Trophoblast cell (in vitro differentiated cells and primary cell): Measurements from ENCODE around the gene PIK3R5.
"Not testable (repeated sequence)": the region's sequence is repeated elsewhere in the genome, so short reads cannot be mapped to it uniquely, and the experiment has no call there.

Source experiments
- DNase-seq, 2 donors: peaks; one replicate each; pipeline ENCODE4 v3.0.0-alpha.2; 2016
- H2AFZ ChIP-seq: 2 replicates; pipeline ENCODE4 v1.6.1; 2013; ENCODE audit warnings: low read length, moderate library complexity, mild to moderate bottlenecking; ENCODE audit not compliant: insufficient read depth, poor library complexity
- H2AK5ac ChIP-seq: 2 replicates; pipeline ENCODE4 v1.6.1; 2013; ENCODE audit warnings: mild to moderate bottlenecking, low read length
- H2BK120ac ChIP-seq: 2 replicates; pipeline ENCODE4 v1.6.1; 2013; ENCODE audit warnings: low read length, mild to moderate bottlenecking, moderate library complexity; ENCODE audit not compliant: insufficient read depth, poor library complexity
- H2BK12ac ChIP-seq: 2 replicates; pipeline ENCODE4 v1.6.1; 2013; ENCODE audit warnings: mild to moderate bottlenecking, low read length, moderate library complexity
- H2BK5ac ChIP-seq: 2 replicates; pipeline ENCODE4 v1.6.1; 2013; ENCODE audit warnings: low read length, low read depth, moderate library complexity, mild to moderate bottlenecking; ENCODE audit not compliant: poor library complexity
- H3K14ac ChIP-seq: 2 replicates; pipeline ENCODE4 v1.6.1; 2013; ENCODE audit warnings: mild to moderate bottlenecking, low read length
- H3K18ac ChIP-seq: 2 replicates; pipeline ENCODE4 v1.6.1; 2013; ENCODE audit warnings: mild to moderate bottlenecking, low read length
- H3K23ac ChIP-seq: 2 replicates; pipeline ENCODE4 v1.6.1; 2013; ENCODE audit warnings: low read length
- H3K27ac ChIP-seq: 2 replicates; pipeline ENCODE4 v1.5.1; 2013; ENCODE audit warnings: low read depth, mild to moderate bottlenecking, inconsistent platforms, low read length, moderate library complexity
- H3K27me3 ChIP-seq: 2 replicates; pipeline ENCODE4 v1.6.1; 2013; ENCODE audit warnings: inconsistent platforms, mild to moderate bottlenecking, low read length, moderate library complexity; ENCODE audit not compliant: insufficient read depth
- H3K36me3 ChIP-seq, 2 experiments: 1 replicate in 1 of 2; 2 replicates in 1 of 2; pipeline ENCODE4 v1.6.1; 2013; ENCODE audit warnings: low read length in 2 of 2, mild to moderate bottlenecking in 2 of 2, moderate library complexity in 1 of 2; ENCODE audit not compliant: insufficient read depth in 2 of 2, control insufficient read depth in 1 of 2
- H3K4ac ChIP-seq: 2 replicates; pipeline ENCODE4 v1.6.1; 2013; ENCODE audit warnings: low read depth, mild to moderate bottlenecking, low read length, moderate library complexity
- H3K4me1 ChIP-seq, 2 experiments: 1 replicate in 1 of 2; 2 replicates in 1 of 2; pipeline ENCODE4 v1.6.1; 2013; ENCODE audit warnings: low read length in 2 of 2, mild to moderate bottlenecking in 2 of 2, moderate library complexity in 1 of 2; ENCODE audit not compliant: insufficient read depth in 2 of 2, control insufficient read depth in 1 of 2
- H3K4me2 ChIP-seq: 2 replicates; pipeline ENCODE4 v1.6.1; 2013; ENCODE audit warnings: inconsistent platforms, mild to moderate bottlenecking, low read length, moderate library complexity
- H3K4me3 ChIP-seq: 2 replicates; pipeline ENCODE4 v1.5.1; 2013; ENCODE audit warnings: mild to moderate bottlenecking, low read depth, low read length, inconsistent platforms
- H3K79me1 ChIP-seq: one replicate; pipeline ENCODE4 v1.6.1; 2013; ENCODE audit warnings: low read length
- H3K79me2 ChIP-seq: 2 replicates; pipeline ENCODE4 v1.6.1; 2013; ENCODE audit warnings: low read length, mild to moderate bottlenecking; ENCODE audit not compliant: control insufficient read depth, insufficient read depth, poor library complexity
- H3K9ac ChIP-seq: 2 replicates; pipeline ENCODE4 v1.6.1; 2013; ENCODE audit warnings: mild to moderate bottlenecking, low read length
- H3K9me3 ChIP-seq: 2 replicates; pipeline ENCODE4 v1.6.1; 2013; ENCODE audit warnings: low read depth, mild to moderate bottlenecking, control low read depth, inconsistent platforms, low read length; ENCODE audit not compliant: insufficient read depth
- H4K12ac ChIP-seq: 2 replicates; pipeline ENCODE4 v1.6.1; 2013; ENCODE audit warnings: low read depth, mild to moderate bottlenecking, low read length, moderate library complexity
- H4K8ac ChIP-seq: 2 replicates; pipeline ENCODE4 v1.6.1; 2013; ENCODE audit warnings: low read depth, mild to moderate bottlenecking, low read length, moderate library complexity
- H4K91ac ChIP-seq: one replicate; pipeline ENCODE4 v1.6.1; 2013; ENCODE audit warnings: low read depth, mild to moderate bottlenecking, low read length, moderate library complexity
- WGBS: extraction: QIAGEN DNeasy Blood & Tissue Kit; methylation state at CpG from one replicate; pipeline ENCODE4 v1.1.7; 2013; ENCODE audit warnings: missing lambda C conversion rate; ENCODE audit not compliant: insufficient read length, insufficient coverage; ENCODE audit errors: extremely low coverage; 5-methylcytosine and 5-hydroxymethylcytosine counted together

The PIK3R5 gene

DNA sequence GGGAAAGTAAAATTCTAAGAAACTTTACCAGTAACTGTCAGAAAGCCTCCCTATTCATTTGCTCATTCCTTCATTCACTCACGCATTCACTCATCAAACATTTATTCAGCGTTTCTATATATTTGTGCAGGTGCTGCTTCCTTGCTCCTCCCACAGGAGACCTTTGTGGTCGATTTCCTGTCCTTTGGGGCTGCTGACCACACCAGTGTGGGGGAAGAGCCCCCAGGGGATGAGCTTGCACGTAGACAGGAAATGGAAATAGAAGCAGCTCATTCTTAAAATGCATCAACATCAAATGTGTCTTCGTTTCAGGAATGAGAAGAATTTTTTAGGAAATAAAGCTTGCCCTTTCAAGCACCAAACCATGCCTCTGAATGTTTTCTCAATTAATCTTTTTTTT lies 107.6 kb downstream of the PIK3R5 start:
- Histone ChIP-seq H3K79me1 (no peaks in the 10 kb centered on the region), H4K8ac (no peak overlapping the region), H2AFZ (no peak overlapping the region), H2BK5ac (no peak overlapping the region), H2BK12ac (no peak overlapping the region), H3K4me2 (no peak overlapping the region), H3K36me3 (no peaks in the 10 kb centered on the region), H3K9me3 (no peaks in the 10 kb centered on the region), H3K9ac (no peak overlapping the region), H4K12ac (no peak overlapping the region), H3K4me3 (no peak overlapping the region), H3K14ac (no peak overlapping the region), H3K23ac (no peak overlapping the region), H3K18ac (no peak overlapping the region), H3K27me3 (no peaks in the 10 kb centered on the region), H4K91ac (no peak overlapping the region), H2AK5ac (no peak overlapping the region), H3K79me2 (no peaks in the 10 kb centered on the region), H3K4me1 (peaks cover 2 to 3% of the 10 kb centered on the region in 2 experiments), H3K4ac (no peak overlapping the region), H2BK120ac (no peak overlapping the region), H3K27ac (no peak overlapping the region)
- peak; percentile 35 to 53 for DNase-seq
- WGBS = no CpG with 5 or more reads among the region's 5 CpGs

DNA sequence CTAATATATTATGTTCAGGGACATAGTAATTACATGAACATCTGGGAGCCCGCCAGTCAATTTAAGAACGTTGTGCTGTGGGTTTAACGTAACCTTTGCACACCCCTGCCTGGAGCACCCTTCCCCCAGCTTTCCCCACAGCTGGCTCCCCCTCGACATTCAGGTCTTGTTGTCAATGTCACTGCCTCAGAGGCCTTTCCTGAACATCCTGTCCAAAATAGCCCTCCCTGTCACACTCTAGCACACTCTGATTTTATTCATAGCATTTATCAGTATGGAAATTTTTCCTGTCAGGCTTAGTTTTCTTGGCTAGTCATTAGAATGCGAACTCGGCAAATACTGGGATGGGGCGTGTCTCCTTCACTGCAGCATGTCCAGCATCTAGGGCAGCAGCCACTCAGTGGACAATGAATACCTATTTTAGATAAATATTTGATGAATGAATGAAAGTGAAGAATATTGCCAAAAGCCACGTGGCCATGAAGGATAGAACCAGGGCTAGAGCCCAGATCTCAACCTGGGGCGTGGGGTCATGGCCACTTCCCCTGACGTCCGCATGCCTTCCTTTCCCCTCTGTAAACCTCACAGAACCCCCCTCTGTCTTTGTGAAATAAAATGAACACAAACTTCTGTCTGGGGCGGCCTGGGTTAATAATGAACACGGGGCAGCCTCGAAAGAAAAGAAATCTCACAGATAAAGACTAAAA lies 108.5 kb downstream of the PIK3R5 start:
- no peak for DNase-seq
- Histone ChIP-seq H3K27me3 (no peaks in the 10 kb centered on the region), H3K9ac (no peak overlapping the region), H3K27ac (no peak overlapping the region), H2BK120ac (no peak overlapping the region), H3K18ac (no peak overlapping the region), H3K79me2 (no peaks in the 10 kb centered on the region), H3K9me3 (no peaks in the 10 kb centered on the region), H4K12ac (no peak overlapping the region), H2BK12ac (no peak overlapping the region), H3K79me1 (no peaks in the 10 kb centered on the region), H4K91ac (no peak overlapping the region), H2AFZ (no peak overlapping the region), H2BK5ac (no peak overlapping the region), H3K4me1 (peaks cover 2 to 3% of the 10 kb centered on the region in 2 experiments), H3K23ac (no peak overlapping the region), H3K4ac (no peak overlapping the region), H3K4me2 (no peak overlapping the region), H2AK5ac (peak overlapping the region; percentile 29), H3K4me3 (no peak overlapping the region), H3K14ac (no peak overlapping the region), H4K8ac (no peak overlapping the region), H3K36me3 (no peaks in the 10 kb centered on the region)
- no CpG with 5 or more reads among the region's 14 CpGs for WGBS

DNA sequence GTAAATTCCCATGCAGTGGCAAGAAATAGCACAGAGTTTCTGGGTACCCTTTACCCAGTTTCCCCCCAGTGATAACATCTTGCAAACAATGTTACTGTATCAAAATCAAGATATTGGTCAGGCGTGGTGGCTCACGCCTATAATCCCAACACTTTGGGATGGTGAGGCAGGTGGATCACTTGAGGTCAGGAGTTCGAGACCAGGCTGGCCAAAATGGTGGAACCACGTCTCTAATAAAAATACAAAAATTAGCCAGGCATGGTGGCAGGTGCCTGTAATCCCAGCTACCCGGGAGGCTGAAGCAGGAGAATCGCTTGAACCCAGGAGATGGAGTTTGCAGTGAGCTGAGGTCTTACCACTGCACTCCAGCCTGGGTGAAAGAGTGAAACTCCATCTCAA lies 109.3 kb downstream of the PIK3R5 start:
- not testable (repeated sequence) for H3K4me3 ChIP-seq, H3K79me1 ChIP-seq, H4K8ac ChIP-seq, H3K9ac ChIP-seq, H3K18ac ChIP-seq, H3K4ac ChIP-seq, H3K36me3 ChIP-seq, H4K91ac ChIP-seq, H3K9me3 ChIP-seq, H4K12ac ChIP-seq, H3K4me2 ChIP-seq, H2BK120ac ChIP-seq, H3K27me3 ChIP-seq, H3K79me2 ChIP-seq, H2BK5ac ChIP-seq, H3K14ac ChIP-seq, H3K4me1 ChIP-seq, H2AK5ac ChIP-seq, H2BK12ac ChIP-seq, H3K23ac ChIP-seq, DNase-seq, H2AFZ ChIP-seq, H3K27ac ChIP-seq
- no CpG with 5 or more reads among the region's 6 CpGs for WGBS

DNA sequence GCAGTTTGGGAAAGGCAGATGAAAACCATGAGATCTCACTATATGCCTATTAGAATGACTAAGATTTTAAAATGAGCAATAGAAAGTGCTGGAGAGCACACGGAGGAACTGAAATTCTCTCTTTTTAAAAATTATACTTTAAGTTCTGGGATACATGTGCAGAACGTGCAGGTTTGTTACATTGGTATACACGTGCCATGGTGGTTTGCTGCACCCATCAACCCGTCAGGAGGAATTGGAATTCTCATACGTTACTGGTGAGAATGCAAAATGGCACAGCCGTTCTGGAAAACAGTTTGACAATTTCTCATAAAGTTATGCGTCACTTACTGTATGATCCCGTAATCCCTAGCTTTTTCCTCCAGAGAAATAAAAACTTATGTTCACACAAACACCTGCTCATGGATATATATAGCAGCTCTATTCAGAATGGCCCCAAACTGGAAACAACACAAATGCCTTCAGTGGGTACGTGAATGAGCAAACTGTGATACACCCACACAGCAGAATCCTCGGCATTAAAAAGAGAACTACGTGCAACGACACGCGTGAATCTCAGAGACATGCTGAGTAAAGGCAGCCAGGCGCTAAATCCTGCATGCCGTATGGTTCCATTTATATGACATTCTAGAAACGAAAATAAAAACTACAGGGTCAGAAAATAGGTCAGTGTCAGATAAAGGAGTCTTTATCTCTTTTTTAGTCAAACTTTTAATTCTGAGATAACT lies 109.9 kb downstream of the PIK3R5 start:
- Histone ChIP-seq H3K9ac (no peak overlapping the region), H3K9me3 (no peaks in the 10 kb centered on the region), H3K4me2 (no peak overlapping the region), H2AFZ (no peak overlapping the region), H4K91ac (no peak overlapping the region), H3K79me1 (no peaks in the 10 kb centered on the region), H3K4ac (no peak overlapping the region), H3K36me3 (no peaks in the 10 kb centered on the region), H4K12ac (no peak overlapping the region), H3K4me3 (no peak overlapping the region), H2AK5ac (no peak overlapping the region), H4K8ac (no peak overlapping the region), H3K14ac (no peak overlapping the region), H3K79me2 (no peaks in the 10 kb centered on the region), H3K27me3 (no peaks in the 10 kb centered on the region), H2BK5ac (no peak overlapping the region), H3K27ac (no peak overlapping the region), H3K23ac (no peak overlapping the region), H2BK120ac (no peak overlapping the region), H3K18ac (no peak overlapping the region), H3K4me1 (peaks cover 2 to 3% of the 10 kb centered on the region in 2 experiments), H2BK12ac (no peak overlapping the region)
- WGBS = no CpG with 5 or more reads among the region's 17 CpGs
- DNase-seq = no peak
